Measurements from ENCODE around the gene CD200.

DNA sequence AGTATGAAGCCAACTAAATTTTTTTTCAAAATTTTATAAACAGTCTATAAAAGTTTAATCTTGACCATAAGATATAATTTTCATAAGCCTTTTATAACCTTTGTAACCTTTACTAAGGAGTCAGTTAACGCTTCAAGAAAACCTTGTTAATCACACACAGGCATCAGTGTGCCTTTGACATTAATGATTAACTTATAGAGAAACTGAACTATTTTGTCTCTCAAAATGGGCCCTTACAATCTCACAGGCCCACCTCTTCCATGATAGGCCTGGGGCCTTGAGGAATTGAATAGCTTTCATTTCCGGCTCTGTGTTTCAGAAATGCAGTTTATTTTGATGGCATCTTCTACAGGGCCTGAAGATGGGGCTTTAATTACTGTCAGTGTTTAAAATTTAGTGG lies 70.1 kb downstream of the CD200 start:
- TF ChIP-seq, protein P1, sequence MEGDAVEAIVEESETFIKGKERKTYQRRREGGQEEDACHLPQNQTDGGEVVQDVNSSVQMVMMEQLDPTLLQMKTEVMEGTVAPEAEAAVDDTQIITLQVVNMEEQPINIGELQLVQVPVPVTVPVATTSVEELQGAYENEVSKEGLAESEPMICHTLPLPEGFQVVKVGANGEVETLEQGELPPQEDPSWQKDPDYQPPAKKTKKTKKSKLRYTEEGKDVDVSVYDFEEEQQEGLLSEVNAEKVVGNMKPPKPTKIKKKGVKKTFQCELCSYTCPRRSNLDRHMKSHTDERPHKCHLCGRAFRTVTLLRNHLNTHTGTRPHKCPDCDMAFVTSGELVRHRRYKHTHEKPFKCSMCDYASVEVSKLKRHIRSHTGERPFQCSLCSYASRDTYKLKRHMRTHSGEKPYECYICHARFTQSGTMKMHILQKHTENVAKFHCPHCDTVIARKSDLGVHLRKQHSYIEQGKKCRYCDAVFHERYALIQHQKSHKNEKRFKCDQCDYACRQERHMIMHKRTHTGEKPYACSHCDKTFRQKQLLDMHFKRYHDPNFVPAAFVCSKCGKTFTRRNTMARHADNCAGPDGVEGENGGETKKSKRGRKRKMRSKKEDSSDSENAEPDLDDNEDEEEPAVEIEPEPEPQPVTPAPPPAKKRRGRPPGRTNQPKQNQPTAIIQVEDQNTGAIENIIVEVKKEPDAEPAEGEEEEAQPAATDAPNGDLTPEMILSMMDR (conservative IDR thresholded peaks at IDR 0.05; ENCODE audit: low read length) = no peak
- TF ChIP-seq EZH2phosphoT487 (IDR thresholded peaks at IDR 0.05; ENCODE audit: borderline replicate concordance) = no peak

All from Loucy (cell line).